ENCODE results near the gene NDUFAF8.

GRCh38 chr17:81285894-81286293, 46.8 kb downstream of the NDUFAF8 start:
- no peak for TF ChIP-seq EZH2phosphoT487 (IDR thresholded peaks at IDR 0.05; ENCODE audit: insufficient read depth, low read depth)
- TF ChIP-seq EZH2 (IDR thresholded peaks at IDR 0.05; ENCODE audit: insufficient read depth, poor library complexity, severe bottlenecking) = no peak
